H7 (cell line): ENCODE measurements around the gene OR7A17. TPM values are rescaled to one million over a fixed set of nuclear protein-coding genes. Genes with fewer than 3 reads are reported as not detected.

Experiments used
- DNase-seq: peaks from one replicate; pipeline ENCODE4 v3.0.0; 2012
- H3K27me3 ChIP-seq: 2 replicates; pipeline ENCODE4 v1.6.0; 2011; ENCODE audit warnings: mild to moderate bottlenecking, low read length; ENCODE audit not compliant: control insufficient read depth, insufficient read depth
- H3K36me3 ChIP-seq: replicated peaks from 2 replicates; pipeline ENCODE4 v1.5.1; 2011; ENCODE audit warnings: low read length; ENCODE audit not compliant: control insufficient read depth, insufficient read depth
- H3K4me3 ChIP-seq: 2 replicates; pipeline ENCODE4 v1.5.1; 2011; ENCODE audit warnings: low read depth, mild to moderate bottlenecking, control low read depth, low read length, moderate library complexity; ENCODE audit not compliant: insufficient read depth
- total RNA-seq: library from RNA; depleted of rRNA; stranded (reverse); fragments of >200 nt; shearing (Covaris generic); gene quantifications from 2 replicates; pipeline ENCODE4 v1.2.3, GENCODE V29; 2014; rRNA removed

Gene OR7A17
- total RNA-seq, 1 experiment from 2014 or later: not detected

DNA sequence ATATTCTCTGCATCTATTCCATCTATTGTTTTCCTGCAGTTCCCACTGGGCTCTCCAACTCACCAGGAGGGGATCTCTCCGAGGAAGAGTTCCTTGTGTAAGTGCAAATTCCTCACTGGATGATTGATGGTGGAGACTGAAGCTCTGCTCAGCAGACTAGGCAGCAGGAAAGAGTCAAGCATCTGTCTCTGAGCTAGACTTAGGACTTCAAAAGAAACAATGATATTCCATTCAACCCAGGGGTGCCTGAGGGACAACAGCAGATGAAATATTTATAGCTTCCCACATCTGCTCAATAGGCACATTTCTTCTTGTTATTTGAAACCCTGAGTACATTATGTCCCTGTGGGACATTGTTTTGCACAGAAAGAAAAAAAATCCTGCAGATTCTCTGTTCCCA lies 50.9 kb downstream of the OR7A17 start, which contains the start of the genes OR7A5 and OR7C1:
TSS of gene OR7A5 (minus strand) at position 175 of the 400 bp plus-strand sequence. CDS start 6,944 bp downstream, outside the sequence.
TSS of gene OR7C1 (minus strand) at position 175 of the 400 bp plus-strand sequence. CDS start 35,049 bp downstream, outside the sequence.
- DNase-seq: peak; percentile 38
- H3K27me3 ChIP-seq: no peaks in the 10 kb centered on the region
- H3K36me3 ChIP-seq: no peaks in the 10 kb centered on the region
- no peak within 1 kb of the TSS for H3K4me3 ChIP-seq

- no peak for DNase-seq
- H3K27me3 ChIP-seq: no peaks in the 10 kb centered on the region
These were observed 55.2 kb downstream of the OR7A17 start for GRCh38 chr19:14830702-14831101.

More at GRCh38 chr19:14830702-14831101, 55.2 kb downstream of the OR7A17 start:
- H3K36me3 ChIP-seq: no peaks in the 10 kb centered on the region
- no peak overlapping the region for H3K4me3 ChIP-seq

Other genes starting within 250 kb of the OR7A17 start
- not detected in 2 replicates for gene ADGRE3, start 211.3 kb downstream of the OR7A17 start, total RNA-seq
- 6.8 and 17.4 TPM in 2 replicates for gene ZNF333, start 196.1 kb downstream of the OR7A17 start, total RNA-seq
- gene ADGRE2, start 107.6 kb downstream of the OR7A17 start, total RNA-seq: not detected in 2 replicates
- not detected in 2 replicates for gene OR7A5, start 50.9 kb downstream of the OR7A17 start, total RNA-seq
- gene OR7C1, start 50.9 kb downstream of the OR7A17 start, total RNA-seq: not detected in 2 replicates
- not detected in 2 replicates for gene OR7A10, start 37.2 kb downstream of the OR7A17 start, total RNA-seq
- gene OR7C2, start 55.4 kb upstream of the OR7A17 start, total RNA-seq: not detected in 2 replicates
- 0.62 TPM in 1 of 2 replicates, not detected in the other for gene SLC1A6, start 93.7 kb upstream of the OR7A17 start, total RNA-seq
- not detected in 2 replicates for gene CASP14, start 163.3 kb upstream of the OR7A17 start, total RNA-seq
- not detected in 2 replicates for gene OR1I1, start 196.1 kb upstream of the OR7A17 start, total RNA-seq
- gene SYDE1, start 221.3 kb upstream of the OR7A17 start, total RNA-seq: 13.7 and 17.5 TPM in 2 replicates